H9 (cell line): Measurements from ENCODE around the gene RNPEP. TPM values are rescaled to one million over a fixed set of nuclear protein-coding genes. Genes with fewer than 3 reads are reported as not detected.

Source experiments
- DNase-seq: peaks from one replicate; pipeline ENCODE4 v3.0.0-alpha.2; 2017
- H2AFZ ChIP-seq: one replicate; pipeline ENCODE4 v1.6.1; 2013; ENCODE audit warnings: mild to moderate bottlenecking, low read length, control low read depth, moderate library complexity
- H2AK5ac ChIP-seq: 2 replicates; pipeline ENCODE4 v1.6.1; 2013; ENCODE audit warnings: low read length, control low read depth, mixed read lengths; ENCODE audit not compliant: insufficient read length
- H2BK120ac ChIP-seq: one replicate; pipeline ENCODE4 v1.6.1; 2013; ENCODE audit warnings: low read depth, mild to moderate bottlenecking, low read length, control low read depth, inconsistent platforms; ENCODE audit not compliant: poor library complexity, severe bottlenecking
- H2BK12ac ChIP-seq: 2 replicates; pipeline ENCODE4 v1.6.1; 2013; ENCODE audit warnings: low read length, control low read depth, mixed read lengths, low read depth; ENCODE audit not compliant: insufficient read length
- H2BK15ac ChIP-seq: 2 replicates; pipeline ENCODE4 v1.6.1; 2013; ENCODE audit warnings: low read depth, low read length, control low read depth
- H2BK20ac ChIP-seq: one replicate; pipeline ENCODE4 v1.6.1; 2013; ENCODE audit warnings: low read depth, mild to moderate bottlenecking, low read length, control low read depth, inconsistent platforms; ENCODE audit not compliant: poor library complexity, severe bottlenecking
- H2BK5ac ChIP-seq: 2 replicates; pipeline ENCODE4 v1.6.1; 2013; ENCODE audit warnings: low read length, control low read depth, mixed read lengths; ENCODE audit not compliant: insufficient read length
- H3K14ac ChIP-seq: 2 replicates; pipeline ENCODE4 v1.6.1; 2013; ENCODE audit warnings: low read length, control low read depth; ENCODE audit not compliant: insufficient read depth
- H3K18ac ChIP-seq: 2 replicates; pipeline ENCODE4 v1.6.1; 2013; ENCODE audit warnings: low read depth, mild to moderate bottlenecking, mixed read lengths, low read length, control low read depth; ENCODE audit not compliant: insufficient read length
- H3K23ac ChIP-seq: 2 replicates; pipeline ENCODE4 v1.6.1; 2013; ENCODE audit warnings: low read length, control low read depth, mixed read lengths, low read depth; ENCODE audit not compliant: insufficient read length
- H3K23me2 ChIP-seq: 2 replicates; pipeline ENCODE4 v1.6.1; 2013; ENCODE audit warnings: low read depth, mild to moderate bottlenecking, mixed read lengths, low read length, control low read depth; ENCODE audit not compliant: insufficient read length, poor library complexity, severe bottlenecking
- H3K27ac ChIP-seq: 2 replicates; pipeline ENCODE4 v1.5.1; 2013; ENCODE audit warnings: low read length, control low read depth, mixed read lengths, low read depth; ENCODE audit not compliant: insufficient read length
- H3K27me3 ChIP-seq: 2 replicates; pipeline ENCODE4 v1.6.1; 2013; ENCODE audit warnings: low read length, control low read depth, inconsistent platforms; ENCODE audit not compliant: insufficient read depth
- H3K4ac ChIP-seq: 2 replicates; pipeline ENCODE4 v1.6.1; 2013; ENCODE audit warnings: low read depth, mild to moderate bottlenecking, control low read depth, inconsistent platforms, low read length, moderate library complexity
- H3K4me1 ChIP-seq: 2 replicates; pipeline ENCODE4 v1.6.1; 2013; ENCODE audit warnings: low read length, control low read depth, inconsistent platforms; ENCODE audit not compliant: insufficient read depth
- H3K4me2 ChIP-seq: 2 replicates; pipeline ENCODE4 v1.6.1; 2013; ENCODE audit warnings: low read length, control low read depth, mixed read lengths; ENCODE audit not compliant: insufficient read length, insufficient read depth
- H3K56ac ChIP-seq: 2 replicates; pipeline ENCODE4 v1.6.1; 2013; ENCODE audit warnings: low read depth, mild to moderate bottlenecking, mixed read lengths, low read length, control low read depth; ENCODE audit not compliant: insufficient read length
- H3K79me1 ChIP-seq: 2 replicates; pipeline ENCODE4 v1.6.1; 2013; ENCODE audit warnings: low read depth, mild to moderate bottlenecking, moderate library complexity, low read length, control low read depth, inconsistent platforms; ENCODE audit not compliant: insufficient read depth, poor library complexity, severe bottlenecking
- H3K79me2 ChIP-seq: 2 replicates; pipeline ENCODE4 v1.6.1; 2013; ENCODE audit warnings: low read length, control low read depth, inconsistent platforms; ENCODE audit not compliant: insufficient read depth
- H3K9ac ChIP-seq: 2 replicates; pipeline ENCODE4 v1.6.1; 2013; ENCODE audit warnings: low read length, control low read depth, mixed read lengths; ENCODE audit not compliant: insufficient read length; ENCODE audit errors: extremely low read depth
- H3K9me3 ChIP-seq: one replicate; pipeline ENCODE4 v1.6.1; 2013; ENCODE audit warnings: low read depth, low read length, inconsistent platforms; ENCODE audit not compliant: control insufficient read depth
- H3T11ph ChIP-seq: one replicate; pipeline ENCODE4 v1.6.1; 2013; ENCODE audit warnings: mild to moderate bottlenecking, low read length, control low read depth, inconsistent platforms
- H4K20me1 ChIP-seq: one replicate; pipeline ENCODE4 v1.6.1; 2013; ENCODE audit not compliant: control insufficient read depth, insufficient read length, insufficient read depth
- H4K5ac ChIP-seq: 2 replicates; pipeline ENCODE4 v1.6.1; 2013; ENCODE audit warnings: low read depth, mild to moderate bottlenecking, mixed read lengths, low read length, control low read depth; ENCODE audit not compliant: insufficient read length
- H4K8ac ChIP-seq: replicated peaks from 2 replicates; pipeline ENCODE4 v1.6.1; 2013; ENCODE audit warnings: low read length, control low read depth, mixed read lengths, low read depth; ENCODE audit not compliant: insufficient read length
- H4K91ac ChIP-seq: 2 replicates; pipeline ENCODE4 v1.6.1; 2013; ENCODE audit warnings: low read depth, mild to moderate bottlenecking, moderate library complexity, mixed read lengths, low read length, control low read depth; ENCODE audit not compliant: insufficient read length
- H3K27ac Mint-ChIP-seq, 3 experiments: 2 replicates in 2 of 3; 3 replicates in 1 of 3; pipeline ENCODE4 v1.8.0; 2020 to 2021; ENCODE audit warnings: mixed read lengths in 3 of 3, mild to moderate bottlenecking in 1 of 3, moderate library complexity in 1 of 3
- H3K27me3 Mint-ChIP-seq: 2 replicates; pipeline ENCODE4 v1.8.0; 2021; ENCODE audit warnings: low read depth, mild to moderate bottlenecking, moderate library complexity, mixed read lengths
- H3K36me3 Mint-ChIP-seq, 3 experiments: 2 replicates in 2 of 3; 3 replicates in 1 of 3; pipeline ENCODE4 v1.8.0; 2020 to 2021; ENCODE audit warnings: low read depth in 3 of 3, mixed read lengths in 3 of 3; ENCODE audit not compliant: insufficient read depth in 1 of 3
- H3K4me1 Mint-ChIP-seq, 2 experiments: 2 replicates each; pipeline ENCODE4 v1.8.0; 2020; ENCODE audit warnings: mixed read lengths in 2 of 2
- H3K4me3 Mint-ChIP-seq, 2 experiments: 2 replicates in 1 of 2; 3 replicates in 1 of 2; pipeline ENCODE4 v1.8.0; 2020 to 2021; ENCODE audit warnings: mild to moderate bottlenecking in 2 of 2, mixed read lengths in 2 of 2, moderate library complexity in 1 of 2
- H3K9me3 Mint-ChIP-seq, 2 experiments: 2 replicates in 1 of 2; 3 replicates in 1 of 2; pipeline ENCODE4 v1.8.0; 2020; ENCODE audit warnings: mild to moderate bottlenecking in 2 of 2, mixed read lengths in 2 of 2, moderate library complexity in 1 of 2
- WGBS: extraction: QIAGEN DNeasy Blood & Tissue Kit; methylation state at CpG from one replicate; pipeline ENCODE4 v1.1.7; 2013; ENCODE audit warnings: missing lambda C conversion rate, low lambda C conversion rate, mixed read lengths; ENCODE audit not compliant: insufficient read length; ENCODE audit errors: extremely low coverage; 5-methylcytosine and 5-hydroxymethylcytosine counted together
- total RNA-seq: library from RNA; stranded (reverse); gene quantifications from 2 replicates; pipeline ENCODE4 v1.2.1, GENCODE V29; 2021
- TF ChIP-seq, protein P1 (sequence below): fragments of 200-600 bp; sonication (generic); conservative IDR thresholded peaks from 3 replicates; pipeline ENCODE4 v1.8.0; 2021; ENCODE audit warnings: antibody characterized with exemption, mild to moderate bottlenecking

RNPEP gene
- total RNA-seq, 1 experiment from 2014 or later, result 49.9 TPM

DNA sequence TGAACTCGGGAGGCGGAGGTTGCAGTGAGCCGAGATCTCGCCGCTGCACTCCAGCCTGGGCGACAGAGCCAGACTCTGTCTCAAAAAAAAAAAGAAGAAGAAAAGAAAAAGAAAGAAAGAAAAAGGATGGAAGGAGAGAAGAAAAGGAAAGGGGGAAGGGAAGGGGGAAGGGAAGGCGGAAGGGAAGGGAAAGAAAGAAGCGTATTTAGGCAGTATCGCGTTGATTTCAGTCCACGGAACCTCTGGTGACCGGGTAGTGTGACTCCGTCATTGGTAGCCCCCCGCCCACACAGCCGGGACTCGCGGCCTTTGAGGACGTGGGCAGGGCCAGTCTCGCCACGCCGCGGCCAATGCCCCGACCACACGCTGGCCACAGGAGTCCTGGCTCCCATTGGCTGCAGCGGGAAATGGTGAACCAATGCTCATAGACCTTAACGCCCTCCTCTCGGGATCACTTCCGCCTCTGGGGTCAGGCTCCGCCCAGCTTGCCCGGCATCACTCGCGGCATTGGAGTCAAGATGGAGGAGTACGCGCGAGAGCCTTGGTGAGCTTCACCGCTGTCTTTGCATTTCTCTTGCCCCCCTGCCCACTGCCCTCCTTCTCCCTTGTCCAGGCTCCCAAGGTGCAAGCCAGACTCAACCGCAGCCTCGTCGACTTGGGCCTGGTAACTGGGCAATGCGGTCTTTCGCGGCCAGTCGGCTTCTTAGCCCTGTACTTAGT is 27.3 kb upstream of the RNPEP start, which contains the start of gene TIMM17A:
Gene TIMM17A, plus strand, starts transcription at position 495 of the 720 bp plus-strand sequence. Its CDS starts 24 bp downstream, at position 519.
- H3K23me2 ChIP-seq, result no peaks in the 10 kb centered on the region
- H3K4me1 Mint-ChIP-seq, result peaks cover 6 to 16% of the 10 kb centered on the region in 2 experiments
- no peaks in the 10 kb centered on the region; the same call in none of the 2 replicates for H3K27me3 Mint-ChIP-seq
- no peak within 1 kb of the TSS for H2BK120ac ChIP-seq
- peak within 1 kb of the TSS; percentile 79 for H3K18ac ChIP-seq
- peak within 1 kb of the TSS; percentile 29 for H4K5ac ChIP-seq
- peak within 1 kb of the TSS; percentile 6 for H2BK5ac ChIP-seq
- no peaks in the 10 kb centered on the region for H3K79me1 ChIP-seq
- H3K9me3 ChIP-seq, result no peaks in the 10 kb centered on the region
- H4K91ac ChIP-seq, result no peak within 1 kb of the TSS
- no peak within 1 kb of the TSS for H2AFZ ChIP-seq
- no peak within 1 kb of the TSS for H3K23ac ChIP-seq
- no peak within 1 kb of the TSS for H2BK12ac ChIP-seq
- H4K8ac ChIP-seq, result peak within 1 kb of the TSS; percentile 2
- TF ChIP-seq, protein P1, sequence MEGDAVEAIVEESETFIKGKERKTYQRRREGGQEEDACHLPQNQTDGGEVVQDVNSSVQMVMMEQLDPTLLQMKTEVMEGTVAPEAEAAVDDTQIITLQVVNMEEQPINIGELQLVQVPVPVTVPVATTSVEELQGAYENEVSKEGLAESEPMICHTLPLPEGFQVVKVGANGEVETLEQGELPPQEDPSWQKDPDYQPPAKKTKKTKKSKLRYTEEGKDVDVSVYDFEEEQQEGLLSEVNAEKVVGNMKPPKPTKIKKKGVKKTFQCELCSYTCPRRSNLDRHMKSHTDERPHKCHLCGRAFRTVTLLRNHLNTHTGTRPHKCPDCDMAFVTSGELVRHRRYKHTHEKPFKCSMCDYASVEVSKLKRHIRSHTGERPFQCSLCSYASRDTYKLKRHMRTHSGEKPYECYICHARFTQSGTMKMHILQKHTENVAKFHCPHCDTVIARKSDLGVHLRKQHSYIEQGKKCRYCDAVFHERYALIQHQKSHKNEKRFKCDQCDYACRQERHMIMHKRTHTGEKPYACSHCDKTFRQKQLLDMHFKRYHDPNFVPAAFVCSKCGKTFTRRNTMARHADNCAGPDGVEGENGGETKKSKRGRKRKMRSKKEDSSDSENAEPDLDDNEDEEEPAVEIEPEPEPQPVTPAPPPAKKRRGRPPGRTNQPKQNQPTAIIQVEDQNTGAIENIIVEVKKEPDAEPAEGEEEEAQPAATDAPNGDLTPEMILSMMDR, result no peak
- no peak within 1 kb of the TSS for H3T11ph ChIP-seq
- peak within 1 kb of the TSS; percentile 72 to 99 (median 99) for H3K27ac Mint-ChIP-seq
- H3K27ac ChIP-seq, result no peak within 1 kb of the TSS
- H3K4me2 ChIP-seq, result peak within 1 kb of the TSS; percentile 78
- no peaks in the 10 kb centered on the region for H3K4me1 ChIP-seq
- H3K27me3 ChIP-seq, result no peaks in the 10 kb centered on the region
- peaks cover 16 to 27% (median 24%) of the 10 kb centered on the region in 3 experiments for H3K36me3 Mint-ChIP-seq
- H3K9me3 Mint-ChIP-seq, result no peaks in the 10 kb centered on the region
- DNase-seq, result peak; percentile 97
- no peak within 1 kb of the TSS for H2AK5ac ChIP-seq
- no peak within 1 kb of the TSS for H2BK15ac ChIP-seq
- H4K20me1 ChIP-seq, result no peaks in the 10 kb centered on the region
- H3K79me2 ChIP-seq, result peaks cover 11% of the 10 kb centered on the region; the same call in 1 of the 2 replicates
- peak within 1 kb of the TSS; percentile 98 for H3K9ac ChIP-seq
- H2BK20ac ChIP-seq, result no peak within 1 kb of the TSS
- no CpG with 5 or more reads among the region's 43 CpGs for WGBS
- H3K4ac ChIP-seq, result no peak within 1 kb of the TSS
- H3K14ac ChIP-seq, result peak within 1 kb of the TSS; percentile 80
- peak within 1 kb of the TSS; percentile 29 for H3K56ac ChIP-seq
- H3K4me3 Mint-ChIP-seq, result peak within 1 kb of the TSS; percentile 97 to 99
